GM19099 (cell line): ENCODE data around the gene PBOV1.

Experiments used
- POLR2A ChIP-seq: IDR thresholded peaks from 3 replicates; pipeline ENCODE4 v1.6.1; 2011; ENCODE audit warnings: low read depth; ENCODE audit not compliant: insufficient read length; ENCODE audit errors: extremely low read depth

PBOV1 gene

GRCh38 chr6:138198430-138199091, 19.7 kb downstream of the PBOV1 start:
- TF ChIP-seq POLR2A, result no peak

DNA sequence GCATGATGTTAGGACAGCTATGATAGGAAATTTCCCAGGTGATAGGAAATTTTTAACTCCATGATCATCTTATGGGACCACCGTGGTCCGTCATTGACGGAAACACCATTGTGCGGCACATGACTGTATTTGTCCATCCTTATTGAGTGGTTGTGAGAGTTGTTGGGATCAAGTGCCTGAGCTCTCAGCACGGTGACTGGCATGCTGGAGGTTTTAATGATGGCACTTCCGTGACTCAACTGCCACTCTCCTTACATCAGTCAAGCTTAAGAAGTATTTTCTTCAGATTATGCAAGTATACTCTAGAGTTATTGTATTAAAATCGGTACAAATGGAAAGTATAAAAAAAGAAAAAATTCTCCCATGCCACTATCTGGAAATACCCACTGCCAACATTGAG, 20.7 kb downstream of the PBOV1 start:
- TF ChIP-seq POLR2A, result no peak

- no peak for TF ChIP-seq POLR2A
These were observed 22.1 kb downstream of the PBOV1 start for GRCh38 chr6:138196122-138196738.

- TF ChIP-seq POLR2A, result no peak
These were observed 24.0 kb downstream of the PBOV1 start for GRCh38 chr6:138194287-138194686.

DNA sequence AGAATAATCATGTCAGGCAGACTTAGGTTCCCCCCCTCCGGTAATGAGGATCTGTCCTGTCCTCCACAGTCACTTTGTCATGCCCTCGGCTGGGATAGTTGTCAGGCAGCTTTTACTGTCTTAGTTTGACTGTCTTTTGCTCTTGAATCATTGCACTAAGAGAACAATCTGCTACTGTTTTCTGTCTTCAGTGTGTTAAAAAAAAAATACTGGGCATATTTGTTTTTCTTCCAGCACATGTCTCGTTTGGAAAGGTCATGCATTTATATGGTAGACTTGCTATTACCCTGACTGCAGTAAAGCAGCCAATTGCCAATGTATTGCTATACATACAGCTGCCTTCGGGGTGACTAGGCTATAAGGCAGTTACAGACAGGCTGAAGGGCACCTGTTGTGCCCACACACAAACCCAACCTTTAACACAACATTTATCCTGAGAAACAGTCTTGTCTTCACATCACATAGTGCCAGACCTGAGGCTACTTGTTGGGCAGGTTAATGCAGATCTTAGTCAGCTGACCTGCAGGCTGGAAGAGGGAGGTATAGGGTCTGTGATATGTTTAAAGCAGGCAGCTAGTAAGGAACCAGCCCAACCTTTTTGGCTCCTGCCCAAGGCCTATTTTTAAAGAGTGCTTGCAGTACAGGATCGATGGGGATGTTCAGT, 29.9 kb downstream of the PBOV1 start:
- TF ChIP-seq POLR2A, result no peak

- no peak for TF ChIP-seq POLR2A
These were observed 31.1 kb downstream of the PBOV1 start for GRCh38 chr6:138187156-138187555.

GRCh38 chr6:138184230-138184629, 34.1 kb downstream of the PBOV1 start:
- TF ChIP-seq POLR2A, result no peak

- TF ChIP-seq POLR2A, result no peak
These were observed 34.5 kb downstream of the PBOV1 start for GRCh38 chr6:138183790-138184134.

DNA sequence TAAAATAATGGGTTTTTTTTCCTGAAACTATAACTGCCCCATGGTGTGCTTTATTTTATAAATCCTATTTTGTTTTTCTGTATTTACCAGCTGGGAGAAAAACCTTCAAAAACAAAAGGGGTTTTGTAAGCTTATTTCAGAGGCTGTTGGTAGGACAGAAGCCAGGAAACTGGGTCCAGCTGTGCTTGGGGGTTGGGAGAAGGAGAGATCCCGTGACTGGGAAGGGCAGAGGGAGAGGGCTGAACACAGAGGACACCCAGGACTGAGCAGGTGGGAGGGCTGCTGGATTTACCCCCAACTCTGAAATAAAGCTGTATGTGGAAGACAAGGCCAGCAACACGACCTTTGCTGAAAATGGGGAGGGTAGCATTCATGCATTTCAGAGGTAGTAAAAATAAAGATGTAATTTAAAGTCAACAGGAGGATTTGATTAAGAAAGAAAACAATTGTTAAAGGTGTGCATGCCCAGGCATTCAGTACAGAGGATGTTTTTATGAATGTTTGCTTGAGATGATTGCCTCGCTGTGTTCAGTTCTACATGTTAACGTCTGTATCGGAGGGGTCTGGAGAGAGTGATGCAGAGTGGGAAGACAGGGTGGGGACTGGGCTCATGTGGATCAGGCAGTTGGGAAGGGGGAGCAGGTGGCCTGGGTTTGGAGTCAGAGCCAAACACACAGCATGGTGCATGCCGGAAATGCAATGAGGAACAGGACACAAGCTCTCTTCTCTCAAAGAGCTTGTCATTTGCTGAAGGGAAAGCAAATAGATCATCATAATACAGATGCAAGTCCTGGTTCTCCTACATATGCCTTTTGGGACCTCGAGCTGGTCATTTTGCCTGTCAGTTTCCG, 35.1 kb downstream of the PBOV1 start:
- TF ChIP-seq POLR2A, result no peak

DNA sequence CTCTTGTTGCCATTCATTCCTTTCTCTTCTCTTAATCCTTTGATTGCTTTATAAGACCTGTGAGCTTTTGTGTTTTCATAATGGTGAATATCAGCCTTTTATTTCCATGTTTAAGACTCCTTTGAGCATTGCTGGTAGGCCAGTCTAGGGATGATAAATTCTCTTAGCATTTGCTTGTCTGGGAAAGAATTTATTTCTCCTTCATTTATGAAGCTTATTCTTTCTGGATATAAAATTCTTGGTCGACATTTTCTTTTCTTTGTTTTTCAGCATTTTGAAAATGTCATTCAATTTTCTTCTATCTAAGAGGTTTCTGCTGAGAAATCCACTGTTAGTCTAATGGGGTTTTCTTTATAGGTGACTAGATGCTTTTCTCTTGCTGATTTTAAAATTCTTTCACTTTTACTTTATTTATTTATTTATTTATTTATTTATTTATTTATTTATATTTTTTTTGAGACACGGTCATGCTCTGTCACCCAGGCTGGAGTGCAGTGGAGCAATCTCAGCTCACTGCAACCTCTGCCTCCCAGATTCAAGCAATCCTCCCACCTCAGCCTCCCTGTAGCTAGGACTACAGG, 41.5 kb downstream of the PBOV1 start:
- TF ChIP-seq POLR2A, result no peak

- TF ChIP-seq POLR2A, result no peak
These were observed 42.7 kb downstream of the PBOV1 start for GRCh38 chr6:138175596-138175995.
